ENCODE measurements around the gene CCDC88B. TPM values are rescaled to one million over a fixed set of nuclear protein-coding genes. Genes with fewer than 3 reads are reported as not detected.

Gene CCDC88B
- total RNA-seq, 1 donor, result 21.3 TPM

- peak in 2 of 3 donors; percentile 43 to 49 for DNase-seq (ENCODE audit: low read depth in 2 of 3, low spot score in 2 of 3)
Measured at GRCh38 chr11:64358907-64359711, 19.1 kb downstream of the CCDC88B start, which contains the start of gene RPS6KA4. Gene RPS6KA4, plus strand, starts transcription at chr11:64359162. Its CDS starts 74 bp downstream, at chr11:64359236.

GRCh38 chr11:64359712-64360445, 19.9 kb downstream of the CCDC88B start:
- DNase-seq (ENCODE audit: low read depth in 2 of 3, low spot score in 2 of 3), result peak in 2 of 3 donors; percentile 52 to 56

GRCh38 chr11:64360448-64360921, 20.5 kb downstream of the CCDC88B start:
- peak in 2 of 3 donors; percentile 72 to 74 for DNase-seq (ENCODE audit: low read depth in 2 of 3, low spot score in 2 of 3)

- DNase-seq (ENCODE audit: low read depth in 2 of 3, low spot score in 2 of 3), result no peak
Measured at GRCh38 chr11:64361659-64362058, 21.7 kb downstream of the CCDC88B start.

- no peak for DNase-seq (ENCODE audit: low read depth in 2 of 3, low spot score in 2 of 3)
Measured at GRCh38 chr11:64362339-64362738, 22.3 kb downstream of the CCDC88B start.

- DNase-seq (ENCODE audit: low read depth in 2 of 3, low spot score in 2 of 3), result no peak
Measured at GRCh38 chr11:64364435-64364834, 24.4 kb downstream of the CCDC88B start.

- no peak for DNase-seq (ENCODE audit: low read depth in 2 of 3, low spot score in 2 of 3)
Measured at GRCh38 chr11:64364911-64365310, 24.9 kb downstream of the CCDC88B start.

GRCh38 chr11:64366751-64367150, 26.7 kb downstream of the CCDC88B start:
- no peak for DNase-seq (ENCODE audit: low read depth in 2 of 3, low spot score in 2 of 3)

GRCh38 chr11:64367931-64368672, 28.1 kb downstream of the CCDC88B start:
- no peak for DNase-seq (ENCODE audit: low read depth in 2 of 3, low spot score in 2 of 3)

- DNase-seq (ENCODE audit: low read depth in 2 of 3, low spot score in 2 of 3), result no peak
Measured at GRCh38 chr11:64368673-64369074, 28.7 kb downstream of the CCDC88B start.

GRCh38 chr11:64369440-64370421, 29.7 kb downstream of the CCDC88B start:
- no peak for DNase-seq (ENCODE audit: low read depth in 2 of 3, low spot score in 2 of 3)

GRCh38 chr11:64371201-64371600, 31.2 kb downstream of the CCDC88B start:
- no peak for DNase-seq (ENCODE audit: low read depth in 2 of 3, low spot score in 2 of 3)

GRCh38 chr11:64372021-64372420, 32.0 kb downstream of the CCDC88B start:
- no peak for DNase-seq (ENCODE audit: low read depth in 2 of 3, low spot score in 2 of 3)

GRCh38 chr11:64372802-64373597, 33.0 kb downstream of the CCDC88B start:
- no peak for DNase-seq (ENCODE audit: low read depth in 2 of 3, low spot score in 2 of 3)

- peak in 1 of 3 donors; percentile 68 for DNase-seq (ENCODE audit: low read depth in 2 of 3, low spot score in 2 of 3)
Measured at GRCh38 chr11:64373598-64373974, 33.6 kb downstream of the CCDC88B start.

GRCh38 chr11:64376071-64376470, 36.1 kb downstream of the CCDC88B start:
- no peak for DNase-seq (ENCODE audit: low read depth in 2 of 3, low spot score in 2 of 3)

GRCh38 chr11:64378335-64378880, 38.4 kb downstream of the CCDC88B start:
- no peak for DNase-seq (ENCODE audit: low read depth in 2 of 3, low spot score in 2 of 3)

GRCh38 chr11:64379160-64379559, 39.2 kb downstream of the CCDC88B start:
- no peak for DNase-seq (ENCODE audit: low read depth in 2 of 3, low spot score in 2 of 3)

Measured in hematopoietic multipotent progenitor cell (in vitro differentiated cells).